GM12801 (cell line): ENCODE measurements around the gene CUL1.

Experiments used
- TF ChIP-seq, protein P1 (sequence below): IDR thresholded peaks from one replicate; pipeline ENCODE4 v1.5.1; 2011; ENCODE audit warnings: control low read depth; ENCODE audit not compliant: insufficient read length; ENCODE audit errors: extremely low read depth

CUL1 gene

DNA sequence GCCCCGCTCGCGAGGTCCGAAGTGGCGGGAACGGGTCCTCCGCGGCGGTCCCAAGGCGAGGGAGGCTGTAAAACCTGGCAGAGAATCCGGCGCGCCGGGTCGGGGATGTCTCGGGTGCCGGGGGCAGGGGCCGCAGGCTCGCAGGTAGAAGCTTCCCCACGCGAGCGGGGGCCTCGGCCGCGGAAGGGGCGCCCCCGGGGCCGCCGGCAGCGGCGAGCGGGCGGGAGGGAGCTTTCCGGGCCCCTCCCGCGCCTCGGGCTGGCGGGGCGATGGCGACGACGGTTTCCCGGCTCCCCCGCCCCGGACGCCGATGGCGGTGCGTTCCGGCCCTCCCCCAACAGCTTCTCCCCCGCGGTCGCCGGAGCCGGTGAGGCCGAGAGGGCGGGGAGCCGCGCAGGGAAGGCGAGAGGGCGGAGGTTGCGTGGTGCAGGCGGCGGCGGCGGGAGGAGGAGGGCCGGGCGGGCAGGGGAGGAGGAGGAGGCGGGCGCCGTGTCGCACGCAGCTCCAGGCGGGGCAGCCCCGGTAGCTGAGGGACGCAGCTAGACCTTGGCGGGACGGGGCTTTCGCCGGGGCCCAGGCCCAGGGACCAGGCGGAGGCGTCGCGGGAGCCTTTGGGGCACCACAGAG lies at the start of gene CUL1:
CUL1 (plus strand) TSS at position 507 of the 627 bp plus-strand sequence. CDS start 31,220 bp downstream, outside the sequence.
- TF ChIP-seq, protein P1, sequence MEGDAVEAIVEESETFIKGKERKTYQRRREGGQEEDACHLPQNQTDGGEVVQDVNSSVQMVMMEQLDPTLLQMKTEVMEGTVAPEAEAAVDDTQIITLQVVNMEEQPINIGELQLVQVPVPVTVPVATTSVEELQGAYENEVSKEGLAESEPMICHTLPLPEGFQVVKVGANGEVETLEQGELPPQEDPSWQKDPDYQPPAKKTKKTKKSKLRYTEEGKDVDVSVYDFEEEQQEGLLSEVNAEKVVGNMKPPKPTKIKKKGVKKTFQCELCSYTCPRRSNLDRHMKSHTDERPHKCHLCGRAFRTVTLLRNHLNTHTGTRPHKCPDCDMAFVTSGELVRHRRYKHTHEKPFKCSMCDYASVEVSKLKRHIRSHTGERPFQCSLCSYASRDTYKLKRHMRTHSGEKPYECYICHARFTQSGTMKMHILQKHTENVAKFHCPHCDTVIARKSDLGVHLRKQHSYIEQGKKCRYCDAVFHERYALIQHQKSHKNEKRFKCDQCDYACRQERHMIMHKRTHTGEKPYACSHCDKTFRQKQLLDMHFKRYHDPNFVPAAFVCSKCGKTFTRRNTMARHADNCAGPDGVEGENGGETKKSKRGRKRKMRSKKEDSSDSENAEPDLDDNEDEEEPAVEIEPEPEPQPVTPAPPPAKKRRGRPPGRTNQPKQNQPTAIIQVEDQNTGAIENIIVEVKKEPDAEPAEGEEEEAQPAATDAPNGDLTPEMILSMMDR, result no peak

DNA sequence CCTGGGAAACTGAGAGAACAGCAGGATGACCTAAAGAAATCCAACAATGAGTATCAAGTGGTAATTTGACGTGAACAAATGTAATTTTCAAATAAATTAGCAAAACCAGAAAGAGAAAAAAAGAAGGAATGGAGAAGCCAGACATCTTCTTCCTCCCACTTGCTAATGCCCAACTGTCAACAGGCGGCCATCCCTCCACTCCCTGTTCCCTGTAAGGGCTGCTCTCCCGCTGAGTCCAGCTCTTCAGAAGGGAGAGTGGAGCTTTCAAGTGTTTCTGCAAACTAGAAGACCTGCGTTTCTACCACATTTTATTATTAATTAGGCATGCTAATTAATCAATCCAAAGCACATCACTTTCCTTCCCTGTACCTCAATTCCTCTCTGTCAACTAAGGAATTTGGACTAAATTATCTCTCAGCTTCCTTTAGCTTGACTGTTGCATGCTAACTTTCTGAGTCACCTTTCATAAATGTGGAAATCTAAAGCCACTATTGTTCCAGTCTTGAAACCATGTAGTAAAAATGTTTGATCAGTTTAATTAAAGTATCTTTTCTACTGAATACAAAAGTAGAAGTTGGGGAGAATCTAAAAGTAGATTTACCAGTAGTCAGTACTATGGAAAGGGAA lies 48.4 kb upstream of the CUL1 start:
- TF ChIP-seq, protein P1, result no peak

DNA sequence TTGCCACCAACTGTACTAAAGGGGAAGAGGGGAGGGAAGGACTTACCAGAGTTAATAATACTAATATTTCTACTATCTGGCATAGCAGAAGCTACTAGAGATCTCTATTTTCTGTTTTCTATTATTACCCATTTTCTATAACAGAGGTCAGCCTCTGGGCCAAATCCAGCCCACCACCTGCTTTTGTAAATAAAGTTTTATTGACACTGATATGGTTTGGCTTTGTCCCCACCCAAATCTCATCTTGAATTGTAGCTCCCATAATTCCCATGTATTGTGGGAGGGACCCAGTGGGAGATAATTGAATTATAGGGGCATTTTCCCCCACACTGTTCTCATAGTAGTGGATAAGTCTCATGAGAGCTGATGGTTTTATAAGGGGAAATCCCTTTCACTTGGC lies 45.9 kb upstream of the CUL1 start:
- TF ChIP-seq, protein P1, result no peak

DNA sequence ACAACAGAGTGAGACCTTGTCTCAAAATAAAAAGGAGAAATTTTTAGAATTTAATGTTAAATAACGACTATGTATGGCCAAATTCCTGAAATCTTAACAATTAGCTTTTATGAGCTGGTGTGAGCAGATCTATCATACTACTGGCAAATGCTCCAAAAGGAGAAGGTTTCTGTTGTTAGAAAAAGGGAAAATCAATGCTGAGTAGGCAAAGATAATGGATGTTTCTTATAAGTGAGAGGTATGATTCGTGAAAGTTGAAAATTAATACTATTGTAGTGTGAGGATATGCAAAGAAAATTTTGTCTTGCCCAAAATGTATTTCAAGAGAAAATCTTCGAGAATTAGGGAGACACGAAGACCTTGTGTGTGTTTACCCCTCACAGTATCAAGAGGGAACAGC lies 40.8 kb upstream of the CUL1 start:
- TF ChIP-seq, protein P1, result no peak

DNA sequence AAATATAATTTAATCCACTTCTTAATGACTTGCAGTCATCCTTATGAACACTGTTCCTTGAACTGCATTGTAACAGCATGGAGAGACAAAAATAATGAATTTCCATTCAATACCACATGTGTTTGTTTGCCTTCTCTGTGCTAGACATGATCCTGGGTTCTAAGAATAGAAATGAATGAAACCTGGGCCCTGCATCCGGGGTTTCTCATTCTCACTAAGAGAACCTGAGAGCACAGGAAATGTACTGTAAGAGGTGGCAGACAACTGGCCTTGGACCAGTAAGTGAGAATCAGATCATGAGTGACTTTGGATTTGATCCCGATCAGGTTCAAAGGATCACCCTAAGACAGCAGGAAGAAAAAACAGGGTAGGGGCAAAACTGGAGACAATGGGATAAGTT lies 37.2 kb upstream of the CUL1 start:
- TF ChIP-seq, protein P1, result no peak

DNA sequence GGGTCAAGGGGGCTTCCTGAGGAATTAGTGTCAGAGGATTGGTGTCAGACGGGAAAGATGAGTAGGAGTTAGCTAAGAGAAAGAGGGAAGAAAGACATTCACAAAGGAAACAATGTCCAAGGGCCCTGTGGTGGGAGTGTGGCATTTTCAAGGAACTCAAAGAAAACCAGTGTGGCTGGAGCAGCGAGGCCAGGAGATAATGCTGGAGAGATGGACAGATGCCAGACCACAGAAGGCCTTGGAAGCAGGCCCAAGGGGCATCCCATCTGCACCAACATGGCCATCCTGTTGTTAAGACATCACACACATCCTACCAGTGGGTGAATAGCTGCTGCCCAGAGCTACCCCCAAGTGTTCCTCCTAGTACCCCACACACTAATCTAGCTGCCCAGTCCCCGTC lies 36.1 kb upstream of the CUL1 start:
- TF ChIP-seq, protein P1, result no peak

DNA sequence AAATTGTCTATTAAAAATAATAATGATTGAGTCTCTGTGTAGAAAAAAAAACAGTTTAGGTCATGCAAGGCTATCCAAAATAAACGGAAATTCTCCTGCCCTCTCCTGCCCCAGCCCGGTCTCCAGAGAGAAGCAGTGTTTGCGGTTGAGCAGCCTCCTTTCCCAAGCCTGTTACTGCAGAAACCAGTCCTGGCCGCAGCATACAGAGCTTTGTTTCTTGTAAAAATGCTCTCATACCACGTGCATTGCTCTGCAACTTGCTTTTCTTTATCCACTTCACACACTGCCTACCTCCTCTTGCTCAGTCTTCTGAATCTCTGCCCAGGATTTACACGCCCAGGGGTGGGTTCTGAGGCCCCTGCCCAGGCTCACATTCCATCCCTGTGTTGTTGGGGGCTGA lies 34.4 kb upstream of the CUL1 start:
- TF ChIP-seq, protein P1, result no peak

DNA sequence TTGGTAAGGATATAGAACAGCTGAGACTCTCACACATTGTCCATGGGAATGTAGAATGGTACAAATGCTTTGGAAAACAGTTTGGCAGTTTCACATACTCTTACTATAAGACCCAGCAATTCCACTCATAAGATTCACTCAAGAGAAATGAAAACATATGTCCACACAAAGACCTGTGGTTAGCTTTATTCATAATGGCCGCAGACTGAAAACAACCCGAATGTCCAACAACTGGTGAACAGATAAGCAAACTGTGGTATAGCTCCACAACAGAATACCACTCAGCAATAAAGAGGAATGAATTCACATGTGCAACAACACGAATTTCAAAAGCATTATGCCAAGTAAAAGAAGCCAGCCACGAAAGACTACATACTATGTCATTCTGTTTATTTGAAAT lies 33.5 kb upstream of the CUL1 start:
- TF ChIP-seq, protein P1, result no peak
